Activated naive CD4-positive, alpha-beta T cell (primary cell): ENCODE data around the gene SLC25A41.
A peak's percentile ranks its signal among the peaks of the same experiment; 100 is the strongest.
"Not testable (repeated sequence)": the region's sequence is repeated elsewhere in the genome, so short reads cannot be mapped to it uniquely, and the experiment has no call there.

Source experiments
- DNase-seq, 4 experiments: peaks; one replicate each; lab custom pipeline; 2025; lab: John Stamatoyannopoulos, UW

SLC25A41 gene

DNA sequence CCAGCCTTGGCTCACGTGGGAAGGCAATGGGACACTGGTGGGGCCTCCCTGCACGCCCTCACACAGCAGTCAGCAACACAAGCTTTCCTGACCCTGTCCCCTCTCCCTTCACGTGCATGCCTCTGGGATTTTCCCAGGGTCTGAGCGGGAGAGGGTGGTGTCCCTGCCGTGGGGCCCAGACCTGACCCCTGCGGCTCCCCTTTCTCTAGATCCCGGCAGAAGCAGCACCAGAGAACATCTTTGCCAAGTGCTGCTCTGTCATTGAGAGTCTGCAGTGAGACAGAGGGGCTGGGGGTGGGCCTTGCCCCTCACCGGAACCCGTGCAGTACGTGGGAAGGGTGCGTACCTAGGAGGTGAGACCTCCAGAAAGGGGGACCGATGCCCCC lies 21.5 kb downstream of the SLC25A41 start:
- no peak for DNase-seq

- no peak for DNase-seq
Observed at GRCh38 chr19:6409346-6409745, 24.2 kb downstream of the SLC25A41 start.

- no peak for DNase-seq
Observed at GRCh38 chr19:6406401-6406800, 27.2 kb downstream of the SLC25A41 start.

- no peak for DNase-seq
Observed at GRCh38 chr19:6402837-6403608, 30.5 kb downstream of the SLC25A41 start.

DNA sequence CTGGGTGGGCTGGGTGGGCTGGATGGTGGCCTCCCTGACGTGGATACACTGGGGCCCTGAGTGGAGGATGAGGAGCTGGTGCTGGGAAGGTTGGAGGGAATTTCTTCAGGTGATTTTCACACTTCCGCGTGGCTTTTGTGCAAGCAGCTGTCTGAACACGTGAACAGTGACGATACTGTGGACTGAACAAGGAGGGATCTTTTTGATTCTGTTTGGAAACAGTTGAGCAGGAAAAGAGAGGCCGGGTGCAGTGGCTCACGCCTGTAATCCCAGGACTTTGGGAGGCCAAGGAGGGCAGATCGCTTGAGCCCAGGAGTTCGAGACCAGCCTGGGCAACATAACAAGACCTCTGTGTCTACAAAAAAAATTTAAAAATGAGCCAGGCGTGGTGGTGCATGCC lies 31.5 kb downstream of the SLC25A41 start:
- no peak for DNase-seq

DNA sequence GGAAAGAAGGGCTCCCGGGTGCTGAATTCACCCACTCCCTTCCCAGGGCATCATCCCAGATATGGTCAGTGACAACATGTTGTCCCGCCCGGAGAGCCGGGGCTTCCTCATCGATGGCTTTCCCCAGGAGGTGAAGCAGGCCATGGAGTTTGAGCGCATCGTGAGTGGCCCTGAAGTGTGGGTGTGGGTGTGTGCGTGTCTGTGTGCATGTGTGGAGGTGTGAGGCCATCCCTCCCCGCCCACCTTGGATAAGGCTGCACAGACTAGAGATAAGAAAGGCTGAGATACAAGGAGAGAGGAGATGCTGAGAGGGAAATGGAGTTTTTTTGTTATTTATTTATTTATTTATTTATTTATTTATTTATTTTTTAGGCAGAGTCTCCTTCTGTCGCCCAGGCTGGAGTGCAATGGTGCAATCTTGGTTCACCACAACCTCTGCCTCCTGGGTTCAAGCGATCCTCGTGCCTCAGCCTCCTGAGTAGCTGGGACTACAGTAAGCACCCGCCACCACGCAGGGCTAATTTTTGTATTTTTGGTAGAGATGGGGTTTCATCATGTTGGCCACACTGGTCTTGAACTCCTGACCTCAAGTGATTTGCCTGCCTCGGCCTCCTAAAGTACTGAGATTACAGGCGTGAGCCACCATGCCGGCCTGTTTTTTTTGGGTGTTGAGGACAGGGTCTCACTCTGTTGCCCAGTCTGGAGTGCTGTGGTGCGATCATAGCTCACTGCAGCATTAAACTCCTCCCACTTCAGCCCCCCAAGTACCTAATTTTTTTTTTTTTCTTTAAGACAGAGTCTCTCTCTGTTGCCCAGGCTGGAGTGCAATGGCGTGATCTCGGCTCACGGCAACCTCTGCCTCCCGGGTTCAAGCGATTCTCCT lies 33.3 kb downstream of the SLC25A41 start:
- not testable (repeated sequence) for DNase-seq

- DNase-seq, result no peak
Observed at GRCh38 chr19:6396305-6396704, 37.3 kb downstream of the SLC25A41 start.

DNA sequence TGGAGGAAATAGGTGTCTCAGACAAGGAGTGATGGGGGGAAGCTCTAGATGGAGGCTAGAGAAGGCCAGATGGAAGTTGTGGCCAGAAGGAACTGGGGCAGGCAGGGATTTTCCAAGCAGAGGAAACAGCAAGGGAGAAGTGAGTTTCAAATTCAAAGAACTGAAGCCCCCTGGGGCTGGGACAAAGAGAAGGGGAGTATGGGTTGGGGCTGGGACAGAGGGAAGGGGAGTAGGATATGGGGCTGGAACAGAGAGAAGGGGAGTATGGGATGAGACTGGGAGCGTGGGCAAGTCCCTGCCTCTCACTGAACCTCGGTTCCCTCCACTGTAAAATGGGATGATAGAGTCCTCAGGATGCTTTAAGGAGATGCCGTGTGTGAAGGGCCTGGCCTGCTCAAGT lies 38.7 kb downstream of the SLC25A41 start:
- DNase-seq, result no peak

DNA sequence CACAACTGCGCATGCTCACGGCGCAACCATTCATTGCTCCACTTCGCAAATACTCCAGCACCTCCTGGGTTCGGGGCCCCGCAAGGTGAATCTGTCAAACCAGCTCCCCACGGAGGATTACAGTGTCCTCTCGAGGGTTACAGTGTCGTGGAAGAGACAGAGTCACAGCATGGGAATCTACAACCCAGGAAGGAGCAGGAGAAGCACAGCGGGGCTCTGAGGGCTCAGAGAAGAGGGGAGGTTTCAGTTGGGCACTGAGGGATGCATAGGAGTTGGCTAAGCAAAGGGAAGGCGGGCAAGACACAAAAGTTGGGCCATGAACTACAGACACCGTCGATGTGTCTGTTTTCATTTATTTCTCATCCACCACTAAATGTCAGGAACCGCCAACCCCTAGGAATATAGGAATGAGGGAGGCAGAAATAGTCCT lies 39.6 kb downstream of the SLC25A41 start:
- DNase-seq, result peak in 1 of 4 experiments; percentile 53

DNA sequence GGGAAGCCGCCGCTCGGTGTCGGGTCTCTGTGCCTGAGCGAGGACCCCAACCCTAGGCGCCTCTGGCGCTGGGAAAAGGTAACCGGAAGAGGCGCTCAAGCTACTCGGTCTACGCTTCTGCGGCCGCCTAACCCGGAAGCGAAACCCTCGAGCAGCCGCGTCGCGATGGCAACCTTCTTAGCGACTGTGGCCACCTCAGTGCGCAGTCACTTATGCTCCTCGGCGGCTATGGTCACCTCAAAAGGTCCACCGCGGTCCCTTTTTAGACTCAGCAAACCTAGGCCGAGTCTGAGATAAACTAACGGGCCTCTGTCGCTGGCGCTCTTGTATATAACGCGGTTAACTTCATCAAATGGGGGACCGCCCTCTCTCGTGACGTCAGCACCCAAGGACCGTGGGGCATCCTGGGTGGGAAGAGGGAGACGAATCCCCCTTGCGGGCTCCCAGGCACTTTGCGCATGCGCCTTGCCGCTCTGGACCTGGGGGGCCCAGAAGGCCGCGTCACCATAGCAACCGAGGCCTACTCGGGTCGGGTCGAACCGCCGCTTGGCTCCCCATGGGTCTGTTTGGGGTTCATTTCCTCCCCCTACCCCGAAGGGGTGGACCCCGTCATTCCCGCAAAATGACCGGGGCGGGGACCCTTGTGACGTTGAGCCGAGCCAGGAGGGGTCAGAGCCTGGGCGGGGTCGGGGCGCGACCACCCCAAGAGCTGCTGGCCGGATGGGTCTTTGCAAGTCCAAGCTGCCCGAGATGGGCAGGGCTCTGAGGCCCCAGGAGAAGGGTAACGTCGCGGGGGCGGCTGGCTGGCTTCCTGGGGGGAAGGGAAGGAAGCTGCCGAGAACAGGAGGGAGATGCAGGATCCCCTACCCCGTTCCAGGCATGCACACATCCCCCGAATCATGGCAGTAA lies 40.2 kb downstream of the SLC25A41 start, which contains the start of gene GTF2F1:
Gene GTF2F1 (minus strand): TSS at position 91 of the 909 bp plus-strand sequence. CDS start 169 bp downstream, outside the sequence.
- peak; percentile 75 to 90 (median 83) for DNase-seq

DNA sequence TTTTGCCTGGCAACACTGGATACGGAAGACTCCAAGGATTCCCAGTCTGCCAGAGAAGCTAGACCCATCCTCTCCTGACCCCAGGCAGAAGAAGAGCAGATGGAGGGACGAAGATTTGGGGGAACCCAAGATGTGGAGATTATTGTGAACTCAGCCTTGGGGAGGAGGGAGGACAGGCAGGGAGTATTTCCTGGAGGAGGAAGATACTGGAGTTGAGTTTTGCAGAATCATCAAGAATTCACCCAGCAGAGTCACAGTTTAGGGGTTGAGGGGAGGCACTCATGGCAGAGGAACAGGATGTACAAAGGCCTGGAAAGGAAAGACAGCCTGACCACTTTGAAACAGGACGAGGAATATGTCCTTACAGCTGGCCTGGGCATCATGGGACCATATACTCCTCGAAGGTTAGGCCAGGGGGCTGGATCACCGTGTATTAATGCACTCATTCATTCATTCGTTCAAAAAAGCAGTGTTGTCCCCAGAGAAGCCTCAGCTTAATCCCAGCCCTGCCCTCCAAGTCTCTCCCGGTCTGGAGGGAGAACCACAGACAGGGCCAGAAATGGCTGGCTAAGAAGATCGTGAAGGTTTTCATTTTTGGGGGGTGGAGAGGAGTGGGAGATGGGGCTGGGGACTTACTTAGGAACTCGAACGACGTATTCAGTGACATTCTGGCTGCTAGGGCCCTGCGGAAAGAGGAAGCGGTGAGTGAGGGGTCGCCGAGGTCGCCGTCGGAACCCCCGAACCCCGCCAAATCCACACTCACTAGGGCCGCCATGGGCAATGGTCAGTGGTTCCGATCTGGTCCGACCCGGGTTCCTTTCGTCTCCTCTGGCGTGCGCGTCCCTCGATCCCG lies 41.1 kb downstream of the SLC25A41 start:
- DNase-seq, result no peak

- no peak for DNase-seq
Observed at GRCh38 chr19:6387372-6387771, 46.2 kb downstream of the SLC25A41 start.

DNA sequence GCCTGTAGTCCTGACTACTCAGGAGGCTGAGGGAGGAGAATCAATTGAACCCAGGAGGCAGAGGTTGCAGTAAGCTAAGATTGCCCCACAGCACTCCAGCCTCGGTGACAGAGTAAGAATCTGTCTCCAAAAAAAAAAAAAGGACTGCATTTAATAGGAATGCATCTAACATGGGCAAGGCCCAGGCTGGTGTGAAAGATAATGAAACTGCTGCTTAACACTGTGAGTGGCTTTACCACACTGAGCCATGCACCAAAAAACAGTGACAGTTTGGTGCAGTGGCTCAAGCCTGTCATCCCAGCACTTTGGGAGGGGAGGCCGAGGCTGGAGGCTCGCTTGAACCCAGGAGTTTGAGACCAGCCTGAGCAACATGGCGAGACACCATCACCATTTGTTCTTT lies 49.2 kb downstream of the SLC25A41 start:
- no peak for DNase-seq

DNA sequence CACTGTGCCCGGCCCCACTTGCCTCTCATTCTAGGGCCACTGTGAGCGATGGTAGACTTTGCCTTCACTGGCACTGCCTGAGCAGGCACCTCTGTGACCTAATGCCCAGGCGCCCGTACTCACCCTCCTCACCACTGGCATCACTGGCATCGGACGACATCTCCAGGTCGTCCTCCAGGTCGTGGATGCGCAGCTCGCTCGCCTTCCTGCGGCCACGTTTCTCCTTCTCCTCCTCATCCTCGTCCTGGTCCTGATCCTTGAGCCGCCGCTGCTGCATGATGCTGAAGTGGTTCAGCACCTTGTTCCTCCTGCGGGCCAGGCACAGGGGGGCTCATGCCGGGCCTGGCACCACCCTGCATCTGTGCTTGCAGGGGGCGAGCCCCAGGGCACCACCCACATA lies 50.4 kb downstream of the SLC25A41 start:
- no peak for DNase-seq

- DNase-seq, result no peak
Observed at GRCh38 chr19:6381030-6381750, 52.4 kb downstream of the SLC25A41 start.

- no peak for DNase-seq
Observed at GRCh38 chr19:6379744-6380143, 53.8 kb downstream of the SLC25A41 start.

- DNase-seq, result no peak
Observed at GRCh38 chr19:6378486-6378885, 55.1 kb downstream of the SLC25A41 start.

GRCh38 chr19:6378041-6378440 lies 55.5 kb downstream of the SLC25A41 start:
- DNase-seq, result no peak

DNA sequence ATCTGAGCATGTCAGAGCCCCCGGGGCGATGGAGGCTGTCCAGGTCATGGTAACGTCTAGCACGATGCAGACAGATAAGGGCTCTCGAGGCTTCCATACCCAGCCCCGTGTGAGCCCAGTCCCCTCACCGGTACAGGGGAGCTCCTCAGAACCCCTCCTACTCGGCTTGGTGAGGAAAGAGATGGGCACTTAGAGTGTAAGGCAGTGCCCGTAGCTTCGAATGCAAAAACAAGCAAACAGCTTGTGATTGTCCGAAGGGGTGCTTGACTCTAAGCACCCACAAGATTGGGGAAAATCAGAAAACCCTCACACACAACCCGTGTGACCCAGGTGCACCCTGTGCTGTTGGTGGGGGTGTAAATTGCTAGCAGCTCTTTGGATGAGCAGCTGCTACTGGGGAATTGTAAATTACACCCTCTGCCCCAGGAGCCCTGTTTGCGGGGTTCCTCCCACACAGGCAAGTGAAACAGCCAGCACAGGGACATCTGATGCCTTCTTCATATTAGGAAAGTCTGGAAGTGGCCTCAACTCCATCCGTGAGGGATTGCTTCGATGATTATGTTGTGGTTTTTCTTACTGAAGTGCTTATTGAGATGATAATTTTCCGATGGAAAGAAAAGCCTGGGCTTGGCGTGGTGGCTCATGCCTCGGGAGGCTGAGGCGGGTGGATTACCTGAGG lies 56.9 kb downstream of the SLC25A41 start:
- DNase-seq, result no peak
